Sigmoid colon (tissue), 4 donors: ENCODE measurements around the gene ABCG2.

Source experiments
- CTCF ChIP-seq, 4 experiments: fragments of 450-650 bp in 3 of 4; fragments of 200-600 bp in 1 of 4; IDR thresholded peaks; one replicate each; pipeline ENCODE4 v1.5.1; 2016 to 2019; ENCODE audit warnings: antibody characterized with exemption in 4 of 4, mild to moderate bottlenecking in 3 of 4, moderate library complexity in 2 of 4
- EP300 ChIP-seq, 4 donors: sonication (generic); formaldehyde crosslinking; IDR thresholded peaks; one replicate each; pipeline ENCODE4 v1.6.1; 2017; ENCODE audit warnings: antibody characterized with exemption in 4 of 4
- POLR2A ChIP-seq, 2 donors: fragments of 450-650 bp; IDR thresholded peaks; one replicate each; pipeline ENCODE4 v1.6.1; 2016; ENCODE audit warnings: antibody characterized with exemption in 2 of 2, mild to moderate bottlenecking in 2 of 2, moderate library complexity in 2 of 2
- POLR2AphosphoS5 ChIP-seq, 4 donors: sonication (generic); formaldehyde crosslinking; IDR thresholded peaks; one replicate each; pipeline ENCODE4 v1.6.1; 2017; ENCODE audit warnings: antibody characterized with exemption in 4 of 4

- TF ChIP-seq CTCF (IDR thresholded peaks at IDR 0.05) (no peak), POLR2A (IDR thresholded peaks at IDR 0.05) (no peak), POLR2AphosphoS5 (IDR thresholded peaks at IDR 0.05) (no peak), EP300 (IDR thresholded peaks at IDR 0.05) (no peak)
These were observed 12.8 kb upstream of the ABCG2 start for GRCh38 chr4:88171206-88171605.
